ENCODE measurements around the gene SLFNL1.

The SLFNL1 gene

DNA sequence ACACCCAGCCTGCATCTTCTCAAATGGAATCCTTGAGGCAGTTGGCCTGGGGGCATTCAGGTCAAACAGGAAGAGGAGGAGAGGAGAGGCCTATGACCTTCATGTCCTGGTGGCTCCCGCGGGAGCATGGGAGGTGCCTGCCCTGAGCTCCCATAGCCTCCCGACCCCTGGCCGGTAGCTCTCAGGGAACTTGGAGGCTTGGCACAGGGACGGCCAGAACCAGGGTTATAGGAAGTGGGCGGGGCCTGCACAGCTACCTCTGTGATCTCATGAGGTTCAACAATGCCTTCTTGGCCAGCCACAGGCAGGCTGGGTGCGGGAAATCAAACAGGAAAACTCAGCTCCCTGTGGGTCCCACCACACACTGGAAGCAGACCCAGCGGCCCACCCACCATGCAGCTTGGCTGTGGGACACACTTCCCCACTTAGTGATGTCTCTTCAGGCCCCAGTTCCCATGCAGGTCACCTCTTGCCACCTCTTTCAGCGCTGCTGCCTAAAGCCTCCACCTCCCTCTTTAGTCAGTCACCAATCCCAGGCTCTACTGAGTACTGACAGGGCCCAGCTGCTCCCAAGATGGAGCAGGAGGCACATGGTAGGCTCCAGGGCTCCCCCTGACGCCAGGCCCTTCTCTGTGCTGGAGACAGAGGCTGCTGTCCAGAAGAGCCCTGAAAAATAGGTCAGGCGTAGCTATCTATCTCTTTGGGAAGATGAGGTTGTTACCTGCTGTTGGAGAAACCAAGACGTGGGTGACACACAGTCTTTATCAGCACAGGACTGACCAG, at the start of gene SLFNL1:
Gene SLFNL1 (minus strand): TSS at position 200 of the 783 bp plus-strand sequence. CDS start 1,065 bp downstream, outside the sequence.
- H3K4me3 ChIP-seq (ENCODE audit: low read length) = no peak within 1 kb of the TSS
- TF ChIP-seq, protein P1, sequence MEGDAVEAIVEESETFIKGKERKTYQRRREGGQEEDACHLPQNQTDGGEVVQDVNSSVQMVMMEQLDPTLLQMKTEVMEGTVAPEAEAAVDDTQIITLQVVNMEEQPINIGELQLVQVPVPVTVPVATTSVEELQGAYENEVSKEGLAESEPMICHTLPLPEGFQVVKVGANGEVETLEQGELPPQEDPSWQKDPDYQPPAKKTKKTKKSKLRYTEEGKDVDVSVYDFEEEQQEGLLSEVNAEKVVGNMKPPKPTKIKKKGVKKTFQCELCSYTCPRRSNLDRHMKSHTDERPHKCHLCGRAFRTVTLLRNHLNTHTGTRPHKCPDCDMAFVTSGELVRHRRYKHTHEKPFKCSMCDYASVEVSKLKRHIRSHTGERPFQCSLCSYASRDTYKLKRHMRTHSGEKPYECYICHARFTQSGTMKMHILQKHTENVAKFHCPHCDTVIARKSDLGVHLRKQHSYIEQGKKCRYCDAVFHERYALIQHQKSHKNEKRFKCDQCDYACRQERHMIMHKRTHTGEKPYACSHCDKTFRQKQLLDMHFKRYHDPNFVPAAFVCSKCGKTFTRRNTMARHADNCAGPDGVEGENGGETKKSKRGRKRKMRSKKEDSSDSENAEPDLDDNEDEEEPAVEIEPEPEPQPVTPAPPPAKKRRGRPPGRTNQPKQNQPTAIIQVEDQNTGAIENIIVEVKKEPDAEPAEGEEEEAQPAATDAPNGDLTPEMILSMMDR (conservative IDR thresholded peaks at IDR 0.05; ENCODE audit: low read length) = no peak
- DNase-seq (ENCODE audit: low read depth) = peak; percentile 17

- DNase-seq (ENCODE audit: low read depth) = no peak
- H3K4me3 ChIP-seq (ENCODE audit: low read length) = no peak overlapping the region
- TF ChIP-seq, protein P1 (conservative IDR thresholded peaks at IDR 0.05; ENCODE audit: low read length) = no peak
Observed at GRCh38 chr1:41056907-41057306, 35.4 kb upstream of the SLFNL1 start.

GRCh38 chr1:41053316-41053715, 31.8 kb upstream of the SLFNL1 start:
- no peak overlapping the region for H3K4me3 ChIP-seq (ENCODE audit: low read length)
- DNase-seq (ENCODE audit: low read depth) = no peak
- TF ChIP-seq, protein P1 (conservative IDR thresholded peaks at IDR 0.05; ENCODE audit: low read length) = no peak

- TF ChIP-seq, protein P1 (conservative IDR thresholded peaks at IDR 0.05; ENCODE audit: low read length) = no peak
- no peak overlapping the region for H3K4me3 ChIP-seq (ENCODE audit: low read length)
- no peak for DNase-seq (ENCODE audit: low read depth)
Observed at GRCh38 chr1:41051022-41051421, 29.5 kb upstream of the SLFNL1 start.

- no peak for DNase-seq (ENCODE audit: low read depth)
- TF ChIP-seq, protein P1 (conservative IDR thresholded peaks at IDR 0.05; ENCODE audit: low read length) = no peak
- no peak overlapping the region for H3K4me3 ChIP-seq (ENCODE audit: low read length)
Observed at GRCh38 chr1:41048540-41048939, 27.0 kb upstream of the SLFNL1 start.

DNA sequence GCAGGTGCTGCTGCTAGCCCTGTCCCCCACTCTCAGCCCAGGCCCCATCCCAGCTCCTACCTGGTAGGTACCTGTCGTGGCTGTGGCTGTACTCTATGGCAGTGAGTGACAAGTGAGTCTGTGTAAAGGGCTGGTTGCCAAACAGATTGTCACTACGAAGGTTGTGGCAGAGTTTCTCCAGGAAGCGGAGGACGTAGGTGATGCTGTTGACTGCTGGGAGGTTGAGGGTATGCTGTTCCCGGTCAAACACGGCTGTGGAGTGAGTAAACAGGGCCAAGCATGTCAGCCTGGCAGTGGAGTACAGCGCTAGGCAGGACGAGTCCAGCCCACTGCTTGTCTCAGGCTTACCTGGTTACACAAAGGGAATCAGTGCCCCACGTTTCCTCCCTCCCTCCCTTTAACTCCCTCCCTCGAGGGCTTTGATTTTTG, 24.8 kb upstream of the SLFNL1 start:
- no peak overlapping the region for H3K4me3 ChIP-seq (ENCODE audit: low read length)
- no peak for DNase-seq (ENCODE audit: low read depth)
- TF ChIP-seq, protein P1 (conservative IDR thresholded peaks at IDR 0.05; ENCODE audit: low read length) = no peak

DNA sequence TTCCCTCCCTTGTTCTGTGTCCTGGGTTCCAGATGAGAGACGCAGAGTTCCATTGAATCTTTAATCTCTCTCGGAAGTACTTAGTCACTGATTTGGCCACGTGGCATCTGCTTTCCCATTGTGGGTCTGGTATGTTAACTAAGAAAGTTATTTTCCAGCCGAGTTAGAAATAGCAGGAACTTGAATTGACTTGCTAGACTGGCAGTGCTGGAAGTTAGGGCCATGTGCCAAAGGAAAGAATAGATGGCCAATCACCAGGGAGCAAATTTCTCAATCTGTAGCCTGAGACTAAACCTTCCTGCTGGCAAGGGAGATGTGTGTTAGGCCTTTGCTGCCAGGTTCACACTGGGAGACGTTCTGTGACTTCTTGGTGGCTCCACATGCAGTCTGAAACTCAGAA, 24.2 kb upstream of the SLFNL1 start:
- peak; percentile 88 for DNase-seq (ENCODE audit: low read depth)
- TF ChIP-seq, protein P1 (conservative IDR thresholded peaks at IDR 0.05; ENCODE audit: low read length) = no peak
- no peak overlapping the region for H3K4me3 ChIP-seq (ENCODE audit: low read length)

All from AG10803 (cell line).